Naive thymus-derived CD4-positive, alpha-beta T cell (primary cell): Measurements from ENCODE around the gene AAMP. TPM values are rescaled to one million over a fixed set of nuclear protein-coding genes. Genes with fewer than 3 reads are reported as not detected.
A peak's percentile ranks its signal among the peaks of the same experiment; 100 is the strongest.

ENCODE experiments used
- ATAC-seq: fragments of 150-1000 bp; cut with Tn5 transposase; 2 replicates; pipeline ENCODE4 v1.10.0; 2021; ENCODE audit warnings: mild to moderate bottlenecking, moderate library complexity
- CTCF ChIA-PET: fragments of 350-600 bp; sonication (Branson Sonifier 250); formaldehyde crosslinking; loops from one replicate; lab custom pipeline; 2021; ENCODE audit warnings: antibody characterized with exemption; lab: Charles Lee
- POLR2A ChIA-PET: fragments of 350-600 bp; sonication (Branson Sonifier 250); formaldehyde crosslinking; loops from one replicate; lab custom pipeline; 2021; ENCODE audit warnings: antibody characterized with exemption, inconsistent platforms; lab: Charles Lee
- DNase-seq, 9 donors: peaks; one replicate each; pipeline versions ENCODE4 v3.0.0 to v3.0.0-alpha.2; 2020 to 2022; ENCODE audit warnings: mixed read lengths in 1 of 9
- H3K27ac ChIP-seq: one replicate; pipeline ENCODE4 v1.7.0; 2013; ENCODE audit warnings: mild to moderate bottlenecking, low read depth, low read length, moderate library complexity
- H3K27me3 ChIP-seq, 2 donors: one replicate each; pipeline ENCODE4 v1.7.0; 2013; ENCODE audit warnings: low read length in 2 of 2, mild to moderate bottlenecking in 2 of 2, moderate library complexity in 2 of 2; ENCODE audit not compliant: control insufficient read depth in 2 of 2, insufficient read depth in 2 of 2
- H3K36me3 ChIP-seq, 3 experiments: 1 replicate in 2 of 3; 2 replicates in 1 of 3; pipeline ENCODE4 v1.7.0; 2013; ENCODE audit warnings: low read length in 3 of 3, mild to moderate bottlenecking in 3 of 3, moderate library complexity in 1 of 3; ENCODE audit not compliant: insufficient read depth in 3 of 3, control insufficient read depth in 2 of 3
- H3K4me1 ChIP-seq, 2 donors: one replicate each; pipeline ENCODE4 v1.7.0; 2013; ENCODE audit warnings: low read length in 2 of 2, mild to moderate bottlenecking in 2 of 2, moderate library complexity in 1 of 2; ENCODE audit not compliant: control insufficient read depth in 2 of 2, insufficient read depth in 2 of 2
- H3K4me3 ChIP-seq: 2 replicates; pipeline ENCODE4 v1.7.0; 2013; ENCODE audit warnings: mild to moderate bottlenecking, low read length
- H3K9me3 ChIP-seq, 3 experiments: 1 replicate in 2 of 3; 2 replicates in 1 of 3; pipeline ENCODE4 v1.7.0; 2013; ENCODE audit warnings: low read length in 3 of 3; ENCODE audit not compliant: control insufficient read depth in 2 of 3
- H3K27ac Mint-ChIP-seq, 9 donors: one replicate each; pipeline ENCODE4 v1.8.0; 2020 to 2022; ENCODE audit warnings: mixed read lengths in 9 of 9, mild to moderate bottlenecking in 8 of 9, moderate library complexity in 5 of 9, inconsistent platforms in 2 of 9
- H3K27me3 Mint-ChIP-seq, 5 donors: one replicate each; pipeline ENCODE4 v1.8.0; 2021 to 2022; ENCODE audit warnings: mixed read lengths in 5 of 5, mild to moderate bottlenecking in 1 of 5
- H3K36me3 Mint-ChIP-seq, 5 donors: one replicate each; pipeline ENCODE4 v1.8.0; 2020 to 2022; ENCODE audit warnings: mixed read lengths in 5 of 5, mild to moderate bottlenecking in 3 of 5, inconsistent platforms in 1 of 5
- H3K4me1 Mint-ChIP-seq, 7 donors: one replicate each; pipeline ENCODE4 v1.8.0; 2020 to 2022; ENCODE audit warnings: mixed read lengths in 7 of 7, mild to moderate bottlenecking in 3 of 7, inconsistent platforms in 1 of 7
- H3K4me3 Mint-ChIP-seq, 10 donors: one replicate each; pipeline ENCODE4 v1.8.0; 2020 to 2022; ENCODE audit warnings: mild to moderate bottlenecking in 10 of 10, mixed read lengths in 10 of 10, moderate library complexity in 6 of 10, inconsistent platforms in 2 of 10
- H3K9me3 Mint-ChIP-seq, 11 donors: one replicate each; pipeline ENCODE4 v1.8.0; 2020 to 2022; ENCODE audit warnings: mixed read lengths in 11 of 11, mild to moderate bottlenecking in 4 of 11, inconsistent platforms in 1 of 11, moderate library complexity in 1 of 11
- intact Hi-C, 2 donors: fragments of 100-400 bp; cut with micrococcal nuclease; formaldehyde crosslinking; loops; one replicate each; pipeline ENCODE4 v1.15.1; 2023
- polyA plus RNA-seq, 2 donors: library from polyadenylated mRNA; unstranded; fragments of 300-500 nt; fragmentation: Illumina TruSeq; gene quantifications; one replicate each; pipeline ENCODE4 v1.2.3, GENCODE V29; 2021
- total RNA-seq, 6 experiments: library from RNA in 5 of 6; stranded (reverse) in 5 of 6; gene quantifications; 1 replicate in 5 of 6; 2 replicates in 1 of 6; pipeline ENCODE4 v1.2.3 and lab custom pipeline; 2021 to 2026

AAMP gene, protein sequence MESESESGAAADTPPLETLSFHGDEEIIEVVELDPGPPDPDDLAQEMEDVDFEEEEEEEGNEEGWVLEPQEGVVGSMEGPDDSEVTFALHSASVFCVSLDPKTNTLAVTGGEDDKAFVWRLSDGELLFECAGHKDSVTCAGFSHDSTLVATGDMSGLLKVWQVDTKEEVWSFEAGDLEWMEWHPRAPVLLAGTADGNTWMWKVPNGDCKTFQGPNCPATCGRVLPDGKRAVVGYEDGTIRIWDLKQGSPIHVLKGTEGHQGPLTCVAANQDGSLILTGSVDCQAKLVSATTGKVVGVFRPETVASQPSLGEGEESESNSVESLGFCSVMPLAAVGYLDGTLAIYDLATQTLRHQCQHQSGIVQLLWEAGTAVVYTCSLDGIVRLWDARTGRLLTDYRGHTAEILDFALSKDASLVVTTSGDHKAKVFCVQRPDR
- total RNA-seq (10 to 100 TPM; 54.1 to 67.0 (median 61.2) TPM), polyA plus RNA-seq (100 to 1,000 TPM in 1 of 2 donors, 10 to 100 TPM in 1; 98.6 to 108 TPM), total RNA-seq (lab: John Stamatoyannopoulos, UW) (51.3 reads per million, percentile 72 among the genes with 10 or more reads in this experiment)

GRCh38 chr2:218269900-218270720 lies at the start of gene AAMP, which contains the start of gene PNKD:
AAMP (minus strand) TSS chr2:218270137; CDS start chr2:218270086, 51 bp downstream.
PNKD (plus strand) TSS chr2:218270519; CDS start chr2:218270536, 17 bp downstream.
- ChIA-PET CTCF (interaction anchor here (0.6 to 9.4 kb wide), 13 partner anchors 10 to 127 kb away, joined by 3 to 188 read pairs (median 5); partner anchors contain the start of genes ARPC2, CATIP, GPBAR1 and TMBIM1), POLR2A (interaction anchor here (0.6 to 9.0 kb wide), 19 partner anchors 10 to 250 kb away, joined by 3 to 125 read pairs (median 5); partner anchors contain the start of genes ARPC2, CTDSP1 and TMBIM1)
- Mint-ChIP-seq H3K4me3 (peak within 1 kb of the TSS; percentile 84 to 99 (median 93)), H3K27ac (peak within 1 kb of the TSS; percentile 82 to 95 (median 92)), H3K9me3 (peaks cover 0 to 4% (median 0%) of the 10 kb centered on the region in 11 donors), H3K27me3 (no peaks in the 10 kb centered on the region), H3K36me3 (peaks cover 0 to 27% (median 14%) of the 10 kb centered on the region in 5 donors), H3K4me1 (peaks cover 30 to 59% (median 51%) of the 10 kb centered on the region in 7 donors)
- Histone ChIP-seq H3K27ac (peak within 1 kb of the TSS; percentile 92), H3K27me3 (no peaks in the 10 kb centered on the region), H3K9me3 (no peaks in the 10 kb centered on the region), H3K4me1 (peaks cover 27 to 30% of the 10 kb centered on the region in 2 donors), H3K36me3 (peaks cover 5 to 46% (median 8%) of the 10 kb centered on the region in 3 experiments), H3K4me3 (peak within 1 kb of the TSS; percentile 96)
- DNase-seq (peak; percentile 99 to 100 (median 100)), ATAC-seq (peak; percentile 95)
- intact Hi-C loops: loop anchor here (1.0 to 10.0 kb wide), 22 partner anchors 16 to 1858 kb away; partner anchors contain the start of genes ARPC2 (in 2 of the 2), BCS1L (in 2 of the 2), CNOT9 (in 2 of the 2) and TTLL4 (in 2 of the 2)

GRCh38 chr2:218318241-218318640 lies 48.3 kb upstream of the AAMP start:
- Histone ChIP-seq H3K9me3 (no peaks in the 10 kb centered on the region), H3K36me3 (no peaks in the 10 kb centered on the region), H3K4me1 (peaks cover 19 to 43% of the 10 kb centered on the region in 2 donors), H3K27ac (no peak overlapping the region), H3K27me3 (no peaks in the 10 kb centered on the region), H3K4me3 (no peak overlapping the region)
- H3K4me3 Mint-ChIP-seq: peak overlapping the region in 6 of 10 donors; percentile 21 to 88 (median 80)
- intact Hi-C loops: no loop called here
- ATAC-seq (no peak), DNase-seq (no peak)
- ChIA-PET CTCF (interaction anchor here (1.0 to 1.1 kb wide), 2 partner anchors 16 to 38 kb away, joined by 3 read pairs; no protein-coding TSS in a partner anchor), POLR2A (interaction anchor here (1.0 to 3.9 kb wide), 8 partner anchors 9 to 341 kb away, joined by 3 to 25 read pairs (median 4); partner anchors contain the start of genes ARPC2, BCS1L and ZNF142)
- H3K4me1 Mint-ChIP-seq: peaks cover 33 to 74% (median 67%) of the 10 kb centered on the region in 7 donors
- peak overlapping the region in 8 of 9 donors; percentile 95 to 100 (median 98) for H3K27ac Mint-ChIP-seq
- peaks cover 0 to 6% (median 0%) of the 10 kb centered on the region in 5 donors for H3K27me3 Mint-ChIP-seq
- H3K36me3 Mint-ChIP-seq: peaks cover 0 to 15% (median 3%) of the 10 kb centered on the region in 5 donors
- H3K9me3 Mint-ChIP-seq: peaks cover 0 to 2% (median 0%) of the 10 kb centered on the region in 11 donors

GRCh38 chr2:218317835-218318234 lies 47.9 kb upstream of the AAMP start:
- Mint-ChIP-seq H3K4me3 (peak overlapping the region in 7 of 10 donors; percentile 3 to 88 (median 80)), H3K4me1 (peaks cover 33 to 74% (median 67%) of the 10 kb centered on the region in 7 donors), H3K36me3 (peaks cover 0 to 15% (median 3%) of the 10 kb centered on the region in 5 donors), H3K27me3 (peaks cover 0 to 6% (median 0%) of the 10 kb centered on the region in 5 donors), H3K9me3 (peaks cover 0 to 2% (median 0%) of the 10 kb centered on the region in 11 donors), H3K27ac (peak overlapping the region; percentile 54 to 100 (median 97))
- ChIA-PET CTCF (interaction anchor here (1.0 to 1.1 kb wide), 3 partner anchors 16 to 38 kb away, joined by 3 read pairs; no protein-coding TSS in a partner anchor), POLR2A (interaction anchor here (1.0 to 3.9 kb wide), 12 partner anchors 8 to 342 kb away, joined by 3 to 25 read pairs (median 4); partner anchors contain the start of genes ARPC2, BCS1L and ZNF142)
- no peak for ATAC-seq
- peak overlapping the region; percentile 69 for H3K27ac ChIP-seq
- no peaks in the 10 kb centered on the region for H3K9me3 ChIP-seq
- DNase-seq: no peak
- no peaks in the 10 kb centered on the region for H3K27me3 ChIP-seq
- H3K4me1 ChIP-seq: peaks cover 19 to 43% of the 10 kb centered on the region in 2 donors
- no peaks in the 10 kb centered on the region for H3K36me3 ChIP-seq
- no peak overlapping the region for H3K4me3 ChIP-seq
- intact Hi-C loops: no loop called here

GRCh38 chr2:218317303-218317630 lies 47.3 kb upstream of the AAMP start:
- ATAC-seq: no peak
- intact Hi-C loops: no loop called here

DNA sequence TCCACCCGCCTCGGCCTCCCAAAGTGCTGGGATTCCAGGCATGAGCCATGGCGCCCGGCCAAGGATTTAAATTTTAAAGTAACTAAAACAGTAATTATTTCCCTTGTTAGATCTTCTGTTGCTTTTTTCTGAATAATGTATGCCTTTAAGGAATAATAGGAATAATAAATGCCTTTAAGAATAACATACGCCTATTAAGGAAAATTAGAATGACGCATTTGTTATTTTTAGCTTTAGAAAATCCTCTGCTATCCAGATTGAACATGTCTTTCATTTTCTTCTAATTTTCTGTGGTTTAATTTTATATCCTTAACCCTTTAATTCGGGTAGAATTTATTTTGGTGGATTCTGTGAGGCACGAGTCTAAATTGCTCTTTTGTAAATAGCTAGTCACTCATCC lies 45.5 kb upstream of the AAMP start:
- POLR2A ChIA-PET: interaction anchor here (0.6 to 3.9 kb wide), 12 partner anchors 9 to 86 kb away, joined by 3 to 25 read pairs (median 6); no protein-coding TSS in a partner anchor
- H3K36me3 ChIP-seq: no peaks in the 10 kb centered on the region

More at GRCh38 chr2:218317303-218317630, 47.3 kb upstream of the AAMP start:
- Histone ChIP-seq H3K27ac (peak overlapping the region; percentile 69), H3K4me1 (peaks cover 19 to 38% of the 10 kb centered on the region in 2 donors), H3K4me3 (peak overlapping the region; percentile 29), H3K27me3 (no peaks in the 10 kb centered on the region), H3K9me3 (no peaks in the 10 kb centered on the region), H3K36me3 (no peaks in the 10 kb centered on the region)
- H3K9me3 Mint-ChIP-seq: peaks cover 0 to 2% (median 0%) of the 10 kb centered on the region in 11 donors
- ChIA-PET CTCF (interaction anchor here (0.6 to 2.6 kb wide), 8 partner anchors 10 to 44 kb away, joined by 3 to 19 read pairs (median 3); partner anchors contain the start of gene CATIP), POLR2A (interaction anchor here (0.6 to 3.9 kb wide), 16 partner anchors 8 to 342 kb away, joined by 3 to 25 read pairs (median 4); partner anchors contain the start of genes ARPC2, BCS1L and ZNF142)
- H3K4me1 Mint-ChIP-seq: peaks cover 30 to 70% (median 63%) of the 10 kb centered on the region in 7 donors
- peaks cover 0 to 15% (median 3%) of the 10 kb centered on the region in 5 donors for H3K36me3 Mint-ChIP-seq
- peak overlapping the region; percentile 95 to 100 (median 97) for H3K27ac Mint-ChIP-seq
- H3K4me3 Mint-ChIP-seq: peak overlapping the region; percentile 12 to 88 (median 82)
- no peak for DNase-seq
- peaks cover 0 to 1% (median 0%) of the 10 kb centered on the region in 5 donors for H3K27me3 Mint-ChIP-seq

More for the DNA sequence above, 45.5 kb upstream of the AAMP start:
- Mint-ChIP-seq H3K36me3 (peaks cover 0 to 15% (median 3%) of the 10 kb centered on the region in 5 donors), H3K4me3 (peak overlapping the region in 2 of 10 donors; percentile 83 to 87), H3K27me3 (no peaks in the 10 kb centered on the region), H3K9me3 (peaks cover 0 to 2% (median 0%) of the 10 kb centered on the region in 11 donors), H3K4me1 (peaks cover 24 to 56% (median 49%) of the 10 kb centered on the region in 7 donors), H3K27ac (peak overlapping the region in 8 of 9 donors; percentile 95 to 100 (median 98))
- DNase-seq (no peak), ATAC-seq (no peak)
- H3K4me1 ChIP-seq: peaks cover 19 to 28% of the 10 kb centered on the region in 2 donors
- H3K9me3 ChIP-seq: no peaks in the 10 kb centered on the region
- no peaks in the 10 kb centered on the region for H3K27me3 ChIP-seq
- H3K27ac ChIP-seq: peak overlapping the region; percentile 69
- intact Hi-C loops: no loop called here
- CTCF ChIA-PET: interaction anchor here (1.0 to 2.6 kb wide), 6 partner anchors 8 to 81 kb away, joined by 3 to 19 read pairs (median 8); partner anchors contain the start of gene CATIP
- H3K4me3 ChIP-seq: no peak overlapping the region
